ENCODE measurements around the gene EPGN.

Gene EPGN

GRCh38 chr4:74311696-74312313 lies 3.5 kb downstream of the EPGN start:
- in situ Hi-C loops (cut with MboI; ENCODE audit: low sequenced_read_pairs, unreplicated experiment): loop anchor here (10.0 kb wide), 1 partner anchor 117 kb away; no protein-coding TSS in a partner anchor
- TF ChIP-seq, protein P1, sequence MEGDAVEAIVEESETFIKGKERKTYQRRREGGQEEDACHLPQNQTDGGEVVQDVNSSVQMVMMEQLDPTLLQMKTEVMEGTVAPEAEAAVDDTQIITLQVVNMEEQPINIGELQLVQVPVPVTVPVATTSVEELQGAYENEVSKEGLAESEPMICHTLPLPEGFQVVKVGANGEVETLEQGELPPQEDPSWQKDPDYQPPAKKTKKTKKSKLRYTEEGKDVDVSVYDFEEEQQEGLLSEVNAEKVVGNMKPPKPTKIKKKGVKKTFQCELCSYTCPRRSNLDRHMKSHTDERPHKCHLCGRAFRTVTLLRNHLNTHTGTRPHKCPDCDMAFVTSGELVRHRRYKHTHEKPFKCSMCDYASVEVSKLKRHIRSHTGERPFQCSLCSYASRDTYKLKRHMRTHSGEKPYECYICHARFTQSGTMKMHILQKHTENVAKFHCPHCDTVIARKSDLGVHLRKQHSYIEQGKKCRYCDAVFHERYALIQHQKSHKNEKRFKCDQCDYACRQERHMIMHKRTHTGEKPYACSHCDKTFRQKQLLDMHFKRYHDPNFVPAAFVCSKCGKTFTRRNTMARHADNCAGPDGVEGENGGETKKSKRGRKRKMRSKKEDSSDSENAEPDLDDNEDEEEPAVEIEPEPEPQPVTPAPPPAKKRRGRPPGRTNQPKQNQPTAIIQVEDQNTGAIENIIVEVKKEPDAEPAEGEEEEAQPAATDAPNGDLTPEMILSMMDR (IDR thresholded peaks at IDR 0.05; ENCODE audit: borderline replicate concordance, control extremely low read depth, extremely low read depth, insufficient read depth, missing control alignments): peak; percentile 46
- DNase-seq (ENCODE audit: low spot score): peak; percentile 11

DNA sequence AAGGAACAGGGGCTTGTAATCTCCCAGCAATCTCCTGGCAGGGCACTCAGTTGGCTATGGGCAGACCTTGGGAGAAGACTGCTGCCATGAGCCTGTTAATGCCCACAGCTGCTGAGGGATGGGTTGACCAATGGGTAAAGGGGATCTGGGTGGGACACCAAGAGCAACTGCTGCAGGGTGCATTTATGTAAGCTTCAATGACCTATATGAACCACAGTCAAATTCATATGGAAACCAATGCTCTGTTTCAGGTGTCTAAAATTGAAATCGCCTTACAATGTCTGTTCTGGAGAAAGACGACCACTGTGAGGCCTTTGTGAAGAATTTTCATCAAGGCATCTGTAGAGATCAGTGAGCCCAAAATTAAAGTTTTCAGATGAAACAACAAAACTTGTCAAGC lies 6.1 kb downstream of the EPGN start:
- no peak for DNase-seq (ENCODE audit: low spot score)
- in situ Hi-C loops (cut with MboI; ENCODE audit: low sequenced_read_pairs, unreplicated experiment): loop anchor here (10.0 kb wide), 1 partner anchor 120 kb away; no protein-coding TSS in a partner anchor
- TF ChIP-seq, protein P1 (IDR thresholded peaks at IDR 0.05; ENCODE audit: borderline replicate concordance, control extremely low read depth, extremely low read depth, insufficient read depth, missing control alignments): no peak

- TF ChIP-seq, protein P1 (IDR thresholded peaks at IDR 0.05; ENCODE audit: borderline replicate concordance, control extremely low read depth, extremely low read depth, insufficient read depth, missing control alignments): no peak
- in situ Hi-C loops (cut with MboI; ENCODE audit: low sequenced_read_pairs, unreplicated experiment): loop anchor here (10.0 kb wide), 1 partner anchor 120 kb away; no protein-coding TSS in a partner anchor
- no peak for DNase-seq (ENCODE audit: low spot score)
Observed at GRCh38 chr4:74314944-74315343, 6.7 kb downstream of the EPGN start.

DNA sequence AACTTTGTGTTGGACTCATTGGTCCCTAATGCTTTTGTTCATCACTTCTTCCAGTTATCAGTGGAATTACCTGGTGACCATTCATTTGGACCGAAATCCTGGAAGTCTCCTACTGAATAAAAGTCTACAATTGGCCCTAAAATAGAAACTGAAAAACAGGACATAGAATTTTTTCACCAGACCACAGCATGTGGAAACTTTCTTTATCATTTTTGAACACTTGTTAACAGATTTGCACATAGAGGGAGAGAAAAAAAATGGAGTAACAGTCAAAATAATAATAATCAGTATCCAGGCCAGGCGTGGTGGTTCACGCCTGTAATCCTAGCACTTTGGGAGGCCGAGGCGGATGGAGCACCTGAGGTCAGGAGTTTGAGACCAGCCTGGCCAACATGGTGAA lies 7.1 kb downstream of the EPGN start:
- in situ Hi-C loops (cut with MboI; ENCODE audit: low sequenced_read_pairs, unreplicated experiment): loop anchor here (10.0 kb wide), 1 partner anchor 121 kb away; no protein-coding TSS in a partner anchor
- TF ChIP-seq, protein P1 (IDR thresholded peaks at IDR 0.05; ENCODE audit: borderline replicate concordance, control extremely low read depth, extremely low read depth, insufficient read depth, missing control alignments): no peak
- no peak for DNase-seq (ENCODE audit: low spot score)

DNA sequence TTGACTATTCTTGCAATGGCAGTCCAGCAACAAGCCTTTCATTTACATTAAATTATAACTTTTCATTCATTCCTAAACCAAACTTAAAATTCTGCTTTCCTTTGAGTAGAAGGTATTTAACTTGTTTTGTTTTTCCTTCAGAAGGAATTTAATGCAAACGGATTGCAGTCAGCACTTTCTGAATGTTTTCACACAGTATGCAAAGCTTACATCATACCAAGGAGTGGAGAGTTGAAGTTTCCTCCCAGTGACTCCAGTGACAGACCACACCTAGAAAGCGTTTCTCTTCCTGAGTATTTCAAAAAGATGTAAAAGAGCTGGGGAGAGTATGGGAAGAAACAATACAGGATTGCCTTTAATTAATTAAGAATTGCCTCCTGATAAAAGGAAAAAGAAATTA lies 8.1 kb downstream of the EPGN start:
- in situ Hi-C loops (cut with MboI; ENCODE audit: low sequenced_read_pairs, unreplicated experiment): loop anchor here (10.0 kb wide), 1 partner anchor 122 kb away; no protein-coding TSS in a partner anchor
- no peak for DNase-seq (ENCODE audit: low spot score)
- TF ChIP-seq, protein P1 (IDR thresholded peaks at IDR 0.05; ENCODE audit: borderline replicate concordance, control extremely low read depth, extremely low read depth, insufficient read depth, missing control alignments): no peak

- no peak for DNase-seq (ENCODE audit: low spot score)
- TF ChIP-seq, protein P1 (IDR thresholded peaks at IDR 0.05; ENCODE audit: borderline replicate concordance, control extremely low read depth, extremely low read depth, insufficient read depth, missing control alignments): no peak
- in situ Hi-C loops (cut with MboI; ENCODE audit: low sequenced_read_pairs, unreplicated experiment): loop anchor here (10.0 kb wide), 1 partner anchor 123 kb away; no protein-coding TSS in a partner anchor
Observed at GRCh38 chr4:74317616-74318246, 9.5 kb downstream of the EPGN start.

Measured in GM13976 (cell line).